WERI-Rb-1 (cell line): ENCODE results near the gene CHCHD6.

Source experiments
- DNase-seq: peaks from one replicate; pipeline ENCODE4 v3.0.0-alpha.2; 2020
- H3K27ac ChIP-seq: fragments of 250-450 bp; sonication (Bioruptor Pico); 2 replicates; pipeline ENCODE4 v1.5.1; 2020; ENCODE audit warnings: mild to moderate bottlenecking, moderate library complexity
- H3K27me3 ChIP-seq: fragments of 250-450 bp; sonication (Bioruptor Pico); 2 replicates; pipeline ENCODE4 v1.5.1; 2021; ENCODE audit warnings: mild to moderate bottlenecking, low read depth, moderate library complexity; ENCODE audit not compliant: insufficient read depth, severe bottlenecking
- H3K36me3 ChIP-seq: fragments of 250-450 bp; sonication (Bioruptor Pico); 2 replicates; pipeline ENCODE4 v1.5.1; 2020; ENCODE audit warnings: mild to moderate bottlenecking, moderate library complexity
- H3K4me3 ChIP-seq: 2 replicates; pipeline ENCODE4 v1.5.1; 2011; ENCODE audit warnings: low read depth, mild to moderate bottlenecking, control low read depth, low read length
- H3K9me3 ChIP-seq: fragments of 250-450 bp; sonication (Bioruptor Pico); 2 replicates; pipeline ENCODE4 v1.5.1; 2021; ENCODE audit warnings: mild to moderate bottlenecking, moderate library complexity; ENCODE audit not compliant: severe bottlenecking
- CTCF ChIP-seq: IDR thresholded peaks from 2 replicates; pipeline ENCODE4 v1.5.1; 2011; ENCODE audit warnings: low read depth, mild to moderate bottlenecking, control low read depth, inconsistent platforms, low read length

The CHCHD6 gene

GRCh38 chr3:126957776-126958637 lies 254.0 kb downstream of the CHCHD6 start:
- no peak for DNase-seq
- Histone ChIP-seq H3K4me3 (no peak overlapping the region), H3K27me3 (no peaks in the 10 kb centered on the region), H3K27ac (no peak overlapping the region), H3K36me3 (peaks cover 4% of the 10 kb centered on the region; the same call in 1 of the 2 replicates), H3K9me3 (no peaks in the 10 kb centered on the region)
- TF ChIP-seq CTCF, result no peak

GRCh38 chr3:126958638-126959085 lies 254.6 kb downstream of the CHCHD6 start:
- DNase-seq, result no peak
- Histone ChIP-seq H3K9me3 (no peaks in the 10 kb centered on the region), H3K27ac (no peak overlapping the region), H3K4me3 (no peak overlapping the region), H3K36me3 (peaks cover 4% of the 10 kb centered on the region; the same call in 1 of the 2 replicates), H3K27me3 (no peaks in the 10 kb centered on the region)
- no peak for TF ChIP-seq CTCF

GRCh38 chr3:126959136-126959920 lies 255.3 kb downstream of the CHCHD6 start:
- Histone ChIP-seq H3K27ac (no peak overlapping the region), H3K27me3 (no peaks in the 10 kb centered on the region)
- no peak for DNase-seq

GRCh38 chr3:126959921-126960603 lies 256.0 kb downstream of the CHCHD6 start:
- no peak for TF ChIP-seq CTCF
- no peak for DNase-seq
- Histone ChIP-seq H3K27me3 (no peaks in the 10 kb centered on the region), H3K4me3 (no peak overlapping the region), H3K36me3 (peaks cover 4% of the 10 kb centered on the region; the same call in 1 of the 2 replicates), H3K27ac (no peak overlapping the region), H3K9me3 (no peaks in the 10 kb centered on the region)

More at GRCh38 chr3:126959136-126959920, 255.3 kb downstream of the CHCHD6 start:
- no peaks in the 10 kb centered on the region for H3K9me3 ChIP-seq
- TF ChIP-seq CTCF, result no peak
- H3K4me3 ChIP-seq, result no peak overlapping the region
- H3K36me3 ChIP-seq, result peaks cover 4% of the 10 kb centered on the region; the same call in 1 of the 2 replicates

- Histone ChIP-seq H3K27me3 (no peaks in the 10 kb centered on the region), H3K9me3 (no peaks in the 10 kb centered on the region), H3K27ac (no peak overlapping the region), H3K36me3 (peaks cover 4% of the 10 kb centered on the region; the same call in 1 of the 2 replicates), H3K4me3 (no peak overlapping the region)
- DNase-seq, result no peak
- no peak for TF ChIP-seq CTCF
These were observed 256.6 kb downstream of the CHCHD6 start for GRCh38 chr3:126960604-126960995.
